OCI-LY3 (cell line): Measurements from ENCODE around the gene FLNA.

Experiments used
- H2AFZ ChIP-seq: fragments of 200-600, 300-600 bp; shearing (Covaris generic); 2 replicates; pipeline ENCODE4 v1.6.0; 2014; ENCODE audit warnings: antibody characterized with exemption, low read depth, low read length
- H3K27ac ChIP-seq: fragments of 200-600, 300-600 bp; sonication (generic); 2 replicates; pipeline ENCODE4 v1.5.1; 2014; ENCODE audit warnings: mild to moderate bottlenecking, low read length, moderate library complexity, mixed read lengths
- H3K27me3 ChIP-seq: fragments of 200-600, 300-600 bp; sonication (generic); 2 replicates; pipeline ENCODE4 v1.6.1; 2014; ENCODE audit warnings: low read depth, low read length, mixed read lengths
- H3K36me3 ChIP-seq: fragments of 200-600, 300-600 bp; sonication (generic); replicated peaks from 2 replicates; pipeline ENCODE3; 2014; ENCODE audit warnings: low read depth, low read length, mixed read lengths
- H3K4me1 ChIP-seq: fragments of 300-600, 200-600 bp; sonication (generic); 2 replicates; pipeline ENCODE4 v1.6.1; 2014; ENCODE audit warnings: low read length, mixed read lengths
- H3K4me2 ChIP-seq: fragments of 200-600, 300-600 bp; sonication (generic); 2 replicates; pipeline ENCODE4 v1.6.1; 2014; ENCODE audit warnings: low read length, mixed read lengths
- H3K4me3 ChIP-seq: fragments of 300-600, 200-600 bp; sonication (generic); 2 replicates; pipeline ENCODE4 v1.5.1; 2014; ENCODE audit warnings: antibody characterized with exemption, mild to moderate bottlenecking, low read length, moderate library complexity
- H3K79me2 ChIP-seq: fragments of 300-600, 200-600 bp; shearing (Covaris generic); 2 replicates; pipeline ENCODE4 v1.6.1; 2014; ENCODE audit warnings: mild to moderate bottlenecking, low read length, mixed read lengths
- H3K9ac ChIP-seq: fragments of 300-600, 200-600 bp; shearing (Covaris generic); 2 replicates; pipeline ENCODE4 v1.6.0; 2014; ENCODE audit warnings: mild to moderate bottlenecking, low read length, moderate library complexity
- H3K9me3 ChIP-seq: fragments of 200-600, 300-600 bp; shearing (Covaris generic); 2 replicates; pipeline ENCODE4 v1.6.1; 2014; ENCODE audit warnings: low read length, mixed read lengths; ENCODE audit not compliant: insufficient read depth
- H4K20me1 ChIP-seq: fragments of 200-600, 300-600 bp; sonication (generic); 2 replicates; pipeline ENCODE4 v1.6.1; 2016; ENCODE audit warnings: low read length, mixed read lengths; ENCODE audit not compliant: insufficient read depth
- EZH2phosphoT487 ChIP-seq: fragments of 200-600 bp; shearing (Covaris generic); IDR thresholded peaks from 2 replicates; pipeline ENCODE4 v1.6.1; 2018; ENCODE audit warnings: antibody characterized with exemption, mixed run types, low read depth
- TF ChIP-seq, protein P1 (sequence below): fragments of 200-600, 300-600 bp; sonication (generic); IDR thresholded peaks from 2 replicates; pipeline ENCODE4 v1.5.1; 2014; ENCODE audit warnings: antibody characterized with exemption, low read length, low read depth

Gene FLNA

DNA sequence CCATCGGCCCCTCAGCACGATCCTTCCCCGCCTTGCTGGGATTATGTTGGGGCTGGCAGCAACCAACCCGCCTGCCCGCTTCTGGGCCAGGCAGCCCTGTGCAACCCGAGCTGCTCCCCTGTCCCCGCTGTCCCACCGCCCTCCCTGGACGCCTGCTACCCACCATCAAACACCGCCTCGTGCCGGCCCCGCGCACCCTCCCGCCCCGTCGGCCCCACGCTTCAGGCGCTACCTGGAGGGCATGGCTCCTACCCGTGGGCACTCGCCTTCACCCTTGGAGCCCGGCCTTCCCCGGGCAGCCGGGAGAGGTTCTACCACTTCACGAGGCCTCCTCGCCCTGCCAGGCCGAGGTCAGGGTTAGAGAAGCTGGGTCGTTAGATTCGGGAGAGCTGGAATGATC lies 41.9 kb downstream of the FLNA start:
- Histone ChIP-seq H3K4me3 (no peak overlapping the region), H3K9ac (no peak overlapping the region), H3K4me1 (peaks cover 19% of the 10 kb centered on the region), H4K20me1 (no peaks in the 10 kb centered on the region), H3K27me3 (no peaks in the 10 kb centered on the region), H3K36me3 (no peaks in the 10 kb centered on the region), H3K27ac (no peak overlapping the region), H2AFZ (no peak overlapping the region), H3K79me2 (no peaks in the 10 kb centered on the region), H3K9me3 (no peaks in the 10 kb centered on the region), H3K4me2 (no peak overlapping the region)
- no peak for TF ChIP-seq EZH2phosphoT487
- TF ChIP-seq, protein P1, sequence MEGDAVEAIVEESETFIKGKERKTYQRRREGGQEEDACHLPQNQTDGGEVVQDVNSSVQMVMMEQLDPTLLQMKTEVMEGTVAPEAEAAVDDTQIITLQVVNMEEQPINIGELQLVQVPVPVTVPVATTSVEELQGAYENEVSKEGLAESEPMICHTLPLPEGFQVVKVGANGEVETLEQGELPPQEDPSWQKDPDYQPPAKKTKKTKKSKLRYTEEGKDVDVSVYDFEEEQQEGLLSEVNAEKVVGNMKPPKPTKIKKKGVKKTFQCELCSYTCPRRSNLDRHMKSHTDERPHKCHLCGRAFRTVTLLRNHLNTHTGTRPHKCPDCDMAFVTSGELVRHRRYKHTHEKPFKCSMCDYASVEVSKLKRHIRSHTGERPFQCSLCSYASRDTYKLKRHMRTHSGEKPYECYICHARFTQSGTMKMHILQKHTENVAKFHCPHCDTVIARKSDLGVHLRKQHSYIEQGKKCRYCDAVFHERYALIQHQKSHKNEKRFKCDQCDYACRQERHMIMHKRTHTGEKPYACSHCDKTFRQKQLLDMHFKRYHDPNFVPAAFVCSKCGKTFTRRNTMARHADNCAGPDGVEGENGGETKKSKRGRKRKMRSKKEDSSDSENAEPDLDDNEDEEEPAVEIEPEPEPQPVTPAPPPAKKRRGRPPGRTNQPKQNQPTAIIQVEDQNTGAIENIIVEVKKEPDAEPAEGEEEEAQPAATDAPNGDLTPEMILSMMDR = no peak

DNA sequence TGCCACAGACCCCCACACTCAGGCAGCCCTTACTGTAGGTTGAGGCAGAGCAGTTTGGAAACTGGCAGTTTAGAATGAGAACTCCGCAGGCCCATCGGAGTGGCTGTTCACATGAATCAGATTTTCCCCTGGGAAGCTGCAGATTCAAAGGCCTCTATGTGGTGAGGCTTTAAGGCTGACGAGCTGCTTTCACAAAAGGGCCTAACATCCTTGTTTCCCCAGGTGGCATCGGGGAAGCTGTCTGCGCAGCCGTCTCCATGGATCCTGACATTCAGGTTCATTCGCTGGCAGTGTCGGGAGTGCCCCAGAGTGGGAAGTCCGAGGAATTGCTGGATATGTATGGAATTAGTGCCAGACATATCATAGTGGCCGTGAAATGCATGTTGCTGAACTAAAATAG lies 45.1 kb downstream of the FLNA start:
- peaks cover 17% of the 10 kb centered on the region for H3K27me3 ChIP-seq
- peaks cover 13% of the 10 kb centered on the region for H3K4me1 ChIP-seq
- no peaks in the 10 kb centered on the region for H3K79me2 ChIP-seq
- H4K20me1 ChIP-seq = no peaks in the 10 kb centered on the region
- no peak overlapping the region for H3K4me2 ChIP-seq
- H3K9ac ChIP-seq = no peak overlapping the region
- H2AFZ ChIP-seq = no peak overlapping the region
- TF ChIP-seq EZH2phosphoT487 = no peak
- TF ChIP-seq, protein P1 = no peak
- no peaks in the 10 kb centered on the region for H3K36me3 ChIP-seq
- no peak overlapping the region for H3K4me3 ChIP-seq
- no peak overlapping the region for H3K27ac ChIP-seq
- H3K9me3 ChIP-seq = no peaks in the 10 kb centered on the region

DNA sequence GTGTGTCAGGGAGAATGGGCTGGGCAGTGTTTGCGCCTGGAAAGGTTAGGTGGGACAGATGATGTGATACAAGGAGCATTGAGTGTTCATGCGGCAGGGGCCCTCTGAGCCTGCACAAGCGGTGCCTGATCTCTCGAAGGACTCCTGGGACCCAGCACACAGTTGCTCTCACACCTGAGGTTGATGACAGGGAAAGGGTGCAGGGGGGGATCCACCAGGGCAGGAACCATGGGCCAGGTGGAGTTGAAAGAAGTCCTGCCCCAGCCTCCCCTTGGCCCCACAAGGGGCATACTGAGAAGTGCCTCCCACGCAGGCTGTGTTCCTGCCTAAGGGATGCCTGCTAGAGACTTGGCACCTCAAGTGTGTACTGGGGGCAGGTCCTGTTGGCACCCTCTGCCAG lies 45.8 kb downstream of the FLNA start:
- Histone ChIP-seq H3K36me3 (no peaks in the 10 kb centered on the region), H3K4me3 (no peak overlapping the region), H3K27me3 (peaks cover 19% of the 10 kb centered on the region), H2AFZ (no peak overlapping the region), H4K20me1 (no peaks in the 10 kb centered on the region), H3K9ac (no peak overlapping the region), H3K4me2 (no peak overlapping the region), H3K9me3 (no peaks in the 10 kb centered on the region), H3K79me2 (no peaks in the 10 kb centered on the region), H3K4me1 (peaks cover 6% of the 10 kb centered on the region), H3K27ac (no peak overlapping the region)
- no peak for TF ChIP-seq EZH2phosphoT487
- TF ChIP-seq, protein P1 = no peak

DNA sequence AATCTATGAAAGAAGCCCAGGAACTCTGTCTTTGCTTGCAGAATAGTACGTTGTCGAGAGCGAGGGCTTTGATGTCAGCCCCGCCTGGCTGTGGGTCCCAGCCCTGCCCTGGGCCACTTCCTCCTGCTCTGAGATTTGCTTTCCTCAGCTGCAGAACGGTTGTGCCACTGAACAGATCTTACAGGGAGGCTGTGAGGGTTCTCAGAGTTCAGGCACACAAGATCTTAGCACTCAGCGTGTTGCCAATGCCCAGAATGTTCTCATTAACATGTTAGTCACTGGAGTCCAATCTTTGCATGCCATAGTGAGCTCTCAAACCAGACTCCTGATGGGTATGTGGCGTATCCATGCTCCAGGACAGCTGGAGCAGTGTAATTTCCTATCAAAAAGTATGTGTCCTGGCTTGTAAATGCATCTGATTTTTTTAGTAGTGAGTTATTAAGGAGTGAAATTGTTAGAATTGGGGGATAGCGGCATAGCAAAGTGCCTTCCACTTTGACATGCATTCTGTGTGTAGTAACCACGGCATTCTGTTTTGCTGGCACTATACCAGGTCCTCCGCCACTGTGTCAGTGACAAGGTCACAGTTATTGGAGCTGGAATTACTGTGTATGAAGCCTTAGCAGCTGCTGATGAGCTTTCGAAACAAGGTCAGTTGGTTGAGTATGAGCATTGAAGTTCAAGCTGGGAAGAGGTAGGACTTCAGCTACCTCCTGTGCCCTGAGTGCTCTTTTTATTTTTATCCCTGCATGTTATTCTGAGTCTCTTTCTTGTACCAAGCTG lies 47.2 kb downstream of the FLNA start:
- H3K4me3 ChIP-seq = no peak overlapping the region
- no peak overlapping the region for H3K9ac ChIP-seq
- no peaks in the 10 kb centered on the region for H3K9me3 ChIP-seq
- H3K79me2 ChIP-seq = no peaks in the 10 kb centered on the region
- H2AFZ ChIP-seq = no peak overlapping the region
- TF ChIP-seq, protein P1 = no peak
- no peak for TF ChIP-seq EZH2phosphoT487
- no peaks in the 10 kb centered on the region for H4K20me1 ChIP-seq
- no peaks in the 10 kb centered on the region for H3K4me1 ChIP-seq
- no peaks in the 10 kb centered on the region for H3K36me3 ChIP-seq
- H3K27me3 ChIP-seq = peaks cover 31% of the 10 kb centered on the region
- no peak overlapping the region for H3K4me2 ChIP-seq
- H3K27ac ChIP-seq = no peak overlapping the region
